ENCODE measurements around the gene FMN1. TPM values are rescaled to one million over a fixed set of nuclear protein-coding genes. Genes with fewer than 3 reads are reported as not detected.

The FMN1 gene
- total and polyA plus RNA-seq, 2 of the 8 experiments (the other 6 are each of a cell fraction or from before 2014, with no cell fraction given): 0.27 to 3.7 TPM

GRCh38 chr15:32899126-32899596, 295.4 kb downstream of the FMN1 start (continued):
- peak; percentile 99 for TF ChIP-seq NANOG (IDR thresholded peaks at IDR 0.05; ENCODE audit: insufficient read depth, low read depth, low read length, poor library complexity, severe bottlenecking)
- TF ChIP-seq EZH2 (IDR thresholded peaks at IDR 0.05; ENCODE audit: low read depth, low read length, severe bottlenecking): peak; percentile 37
- TF ChIP-seq CHD2 (IDR thresholded peaks at IDR 0.05; ENCODE audit: low read length): 0 out of 2 replicates have a peak, but pooled peaks have one; percentile 31
- TF ChIP-seq SIN3A (conservative IDR thresholded peaks at IDR 0.05 in 1 of 2, IDR thresholded peaks at IDR 0.05 in 1 of 2; ENCODE audit: low read depth in 1 of 2, low read length in 2 of 2): 0 out of 4 replicates have a peak, but pooled peaks of 1 of the 2 experiments have one; percentile 16
- TF ChIP-seq BCL11A (IDR thresholded peaks at IDR 0.05; ENCODE audit: low read depth in 2 of 2, low read length in 2 of 2): peak; percentile 90 to 97
- TF ChIP-seq RBBP5 (IDR thresholded peaks at IDR 0.05; ENCODE audit: borderline replicate concordance, low read depth, low read length): no peak
- TF ChIP-seq SAP30 (IDR thresholded peaks at IDR 0.05; ENCODE audit: insufficient read depth, insufficient replicate concordance, low read length): no peak
- peak; percentile 84 for TF ChIP-seq ATF2 (IDR thresholded peaks at IDR 0.05; ENCODE audit: low read length)
- TF ChIP-seq, protein P1, sequence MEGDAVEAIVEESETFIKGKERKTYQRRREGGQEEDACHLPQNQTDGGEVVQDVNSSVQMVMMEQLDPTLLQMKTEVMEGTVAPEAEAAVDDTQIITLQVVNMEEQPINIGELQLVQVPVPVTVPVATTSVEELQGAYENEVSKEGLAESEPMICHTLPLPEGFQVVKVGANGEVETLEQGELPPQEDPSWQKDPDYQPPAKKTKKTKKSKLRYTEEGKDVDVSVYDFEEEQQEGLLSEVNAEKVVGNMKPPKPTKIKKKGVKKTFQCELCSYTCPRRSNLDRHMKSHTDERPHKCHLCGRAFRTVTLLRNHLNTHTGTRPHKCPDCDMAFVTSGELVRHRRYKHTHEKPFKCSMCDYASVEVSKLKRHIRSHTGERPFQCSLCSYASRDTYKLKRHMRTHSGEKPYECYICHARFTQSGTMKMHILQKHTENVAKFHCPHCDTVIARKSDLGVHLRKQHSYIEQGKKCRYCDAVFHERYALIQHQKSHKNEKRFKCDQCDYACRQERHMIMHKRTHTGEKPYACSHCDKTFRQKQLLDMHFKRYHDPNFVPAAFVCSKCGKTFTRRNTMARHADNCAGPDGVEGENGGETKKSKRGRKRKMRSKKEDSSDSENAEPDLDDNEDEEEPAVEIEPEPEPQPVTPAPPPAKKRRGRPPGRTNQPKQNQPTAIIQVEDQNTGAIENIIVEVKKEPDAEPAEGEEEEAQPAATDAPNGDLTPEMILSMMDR (IDR thresholded peaks at IDR 0.05; ENCODE audit: control extremely low read depth in 1 of 3, insufficient read depth in 1 of 3, low read depth in 1 of 3, low read length in 3 of 3): no peak
- TF ChIP-seq RXRA (IDR thresholded peaks at IDR 0.05; ENCODE audit: insufficient read depth, low read depth, low read length): peak; percentile 89; the same call in 1 of the 2 replicates
- no peak for TF ChIP-seq TAF7 (optimal IDR thresholded peaks at IDR 0.05; ENCODE audit: borderline replicate concordance, low read depth, low read length)
